ENCODE measurements around the gene NPIPB2. TPM values are rescaled to one million over a fixed set of nuclear protein-coding genes. Genes with fewer than 3 reads are reported as not detected.

The NPIPB2 gene
- total and polyA plus RNA-seq, 2 of the 13 experiments (the other 11 are each of a cell fraction or from before 2014, with no cell fraction given): 1.8 to 4.1 TPM

GRCh38 chr16:11985250-11985649, 43.4 kb upstream of the NPIPB2 start:
- ChIA-PET CTCF (ENCODE audit: low intra/inter-chr PET ratio, low total read pairs) (no interaction called here), POLR2A (interaction anchor here (1.0 kb wide), 1 partner anchor 9 kb away, joined by 3 read pairs; the partner anchor contains the start of gene SNX29)
- no peak overlapping the region for H2AFZ ChIP-seq (ENCODE audit: low read length)
- TF ChIP-seq, protein P1, sequence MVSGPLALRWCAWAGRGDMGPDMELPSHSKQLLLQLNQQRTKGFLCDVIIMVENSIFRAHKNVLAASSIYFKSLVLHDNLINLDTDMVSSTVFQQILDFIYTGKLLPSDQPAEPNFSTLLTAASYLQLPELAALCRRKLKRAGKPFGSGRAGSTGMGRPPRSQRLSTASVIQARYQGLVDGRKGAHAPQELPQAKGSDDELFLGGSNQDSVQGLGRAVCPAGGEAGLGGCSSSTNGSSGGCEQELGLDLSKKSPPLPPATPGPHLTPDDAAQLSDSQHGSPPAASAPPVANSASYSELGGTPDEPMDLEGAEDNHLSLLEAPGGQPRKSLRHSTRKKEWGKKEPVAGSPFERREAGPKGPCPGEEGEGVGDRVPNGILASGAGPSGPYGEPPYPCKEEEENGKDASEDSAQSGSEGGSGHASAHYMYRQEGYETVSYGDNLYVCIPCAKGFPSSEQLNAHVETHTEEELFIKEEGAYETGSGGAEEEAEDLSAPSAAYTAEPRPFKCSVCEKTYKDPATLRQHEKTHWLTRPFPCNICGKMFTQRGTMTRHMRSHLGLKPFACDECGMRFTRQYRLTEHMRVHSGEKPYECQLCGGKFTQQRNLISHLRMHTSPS (CRISPR knock-in tag; IDR thresholded peaks at IDR 0.05; ENCODE audit: low read depth): no peak
- TF ChIP-seq SP5 (CRISPR knock-in tag; IDR thresholded peaks at IDR 0.05; ENCODE audit: borderline replicate concordance, low read depth) (no peak), HDAC6 (IDR thresholded peaks at IDR 0.05; ENCODE audit: low read depth, low read length) (no peak), KLF15 (CRISPR knock-in tag; IDR thresholded peaks at IDR 0.05; ENCODE audit: borderline replicate concordance) (no peak), KDM6A (CRISPR knock-in tag; IDR thresholded peaks at IDR 0.05; ENCODE audit: low read depth) (no peak), ZMYM4 (CRISPR knock-in tag; IDR thresholded peaks at IDR 0.05) (no peak), ZNF572 (CRISPR knock-in tag; IDR thresholded peaks at IDR 0.05) (no peak), ATF1 (CRISPR knock-in tag; IDR thresholded peaks at IDR 0.05) (no peak), ARID5B (CRISPR knock-in tag; IDR thresholded peaks at IDR 0.05) (no peak), CREB1 (IDR thresholded peaks at IDR 0.05) (no peak), CREB1 (CRISPR knock-in tag; IDR thresholded peaks at IDR 0.05) (no peak), TSC22D2 (CRISPR knock-in tag; IDR thresholded peaks at IDR 0.05; ENCODE audit: borderline replicate concordance) (no peak), ZNF710 (CRISPR knock-in tag; IDR thresholded peaks at IDR 0.05; ENCODE audit: borderline replicate concordance) (no peak), ZNF317 (CRISPR knock-in tag; IDR thresholded peaks at IDR 0.05) (no peak)
- TF ChIP-seq, protein P2, sequence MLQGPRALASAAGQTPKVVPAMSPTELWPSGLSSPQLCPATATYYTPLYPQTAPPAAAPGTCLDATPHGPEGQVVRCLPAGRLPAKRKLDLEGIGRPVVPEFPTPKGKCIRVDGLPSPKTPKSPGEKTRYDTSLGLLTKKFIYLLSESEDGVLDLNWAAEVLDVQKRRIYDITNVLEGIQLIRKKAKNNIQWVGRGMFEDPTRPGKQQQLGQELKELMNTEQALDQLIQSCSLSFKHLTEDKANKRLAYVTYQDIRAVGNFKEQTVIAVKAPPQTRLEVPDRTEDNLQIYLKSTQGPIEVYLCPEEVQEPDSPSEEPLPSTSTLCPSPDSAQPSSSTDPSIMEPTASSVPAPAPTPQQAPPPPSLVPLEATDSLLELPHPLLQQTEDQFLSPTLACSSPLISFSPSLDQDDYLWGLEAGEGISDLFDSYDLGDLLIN (CRISPR knock-in tag; IDR thresholded peaks at IDR 0.05; ENCODE audit: borderline replicate concordance): no peak
- WGBS (ENCODE audit: low lambda C conversion rate): 45% methylated on average over 4 of the region's 5 CpGs
- peaks cover 4% of the 10 kb centered on the region for H3K4me1 ChIP-seq (ENCODE audit: insufficient read depth, low read length)
- no peak overlapping the region for H3K27ac ChIP-seq (ENCODE audit: extremely low read length, insufficient read depth, low read length)
- DNase-seq (ENCODE audit: low spot score) (no peak), FAIRE-seq (no peak), ATAC-seq (no peak)
- no peaks in the 10 kb centered on the region for H4K20me1 ChIP-seq (ENCODE audit: insufficient read depth, low read length)
- no peaks in the 10 kb centered on the region for H3K79me2 ChIP-seq (ENCODE audit: insufficient read depth, low read length)
- H3K4me2 ChIP-seq (ENCODE audit: low read depth, low read length): no peak overlapping the region
- BruUV-seq (replicated peaks): no TSS peak
- H3K36me3 ChIP-seq (replicated peaks in 1 of 2; ENCODE audit: control insufficient read depth in 1 of 2, insufficient read depth in 2 of 2, low read length in 2 of 2): no peaks in the 10 kb centered on the region
- H3K27me3 ChIP-seq (ENCODE audit: control insufficient read depth in 1 of 2, insufficient read depth in 2 of 2, low read length in 2 of 2): no peaks in the 10 kb centered on the region
- H3K4me3 ChIP-seq (replicated peaks in 1 of 3; ENCODE audit: insufficient read depth in 1 of 3, low read depth in 2 of 3, low read length in 3 of 3): no peak overlapping the region
- intact Hi-C loops (cut with micrococcal nuclease; ENCODE audit: unreplicated experiment) (no loop called here), in situ Hi-C loops (cut with HindIII; ENCODE audit: extremely low pct_ligation_motif_present, low pct_unique_long_range_greater_than_20kb) (no loop called here)
- no peak overlapping the region for H3K9ac ChIP-seq (ENCODE audit: insufficient read depth, low read depth, low read length)
- H3K9me3 ChIP-seq (ENCODE audit: low read length): no peaks in the 10 kb centered on the region
